B cell (primary cell): Measurements from ENCODE around the gene C12orf57. TPM values are rescaled to one million over a fixed set of nuclear protein-coding genes. Genes with fewer than 3 reads are reported as not detected.

ENCODE experiments used
- ATAC-seq: fragments of 200-7000 bp; cut with Tn5 transposase; one replicate; pipeline ENCODE4 v1.10.0; 2021; ENCODE audit warnings: low read depth, mild to moderate bottlenecking, moderate number of reproducible peaks, moderate library complexity
- CTCF ChIA-PET: fragments of 350-600 bp; sonication (Branson Sonifier 250); formaldehyde crosslinking; loops from one replicate; lab custom pipeline; 2021; ENCODE audit warnings: antibody characterized with exemption, inconsistent platforms; lab: Charles Lee
- POLR2A ChIA-PET: fragments of 350-600 bp; sonication (Branson Sonifier 250); formaldehyde crosslinking; loops from one replicate; lab custom pipeline; 2021; ENCODE audit warnings: antibody characterized with exemption; lab: Charles Lee
- DNase-seq: peaks from one replicate; pipeline ENCODE4 v3.0.0; 2013
- H2AFZ ChIP-seq: 2 replicates; pipeline ENCODE4 v1.6.1; 2012; ENCODE audit warnings: mild to moderate bottlenecking, low read depth, low read length; ENCODE audit not compliant: insufficient read depth, poor library complexity, severe bottlenecking
- H3K27ac ChIP-seq, 2 donors: 1 replicate in 1 of 2; 2 replicates in 1 of 2; pipeline ENCODE4 v1.5.1; 2012 to 2013; ENCODE audit warnings: low read length in 2 of 2, mild to moderate bottlenecking in 2 of 2, moderate library complexity in 1 of 2
- H3K27me3 ChIP-seq, 4 experiments: fragments of 200-600 bp in 1 of 4; sonication (generic) in 1 of 4; replicated peaks in 1 of 4; 1 replicate in 2 of 4; 2 replicates in 2 of 4; pipeline versions ENCODE4 v1.6.1 to v1.7.0; 2013 to 2016; ENCODE audit warnings: low read length in 3 of 4, mild to moderate bottlenecking in 2 of 4, mixed read lengths in 1 of 4, moderate library complexity in 1 of 4; ENCODE audit not compliant: insufficient read depth in 4 of 4, control insufficient read depth in 3 of 4; ENCODE audit errors: control extremely low read depth in 1 of 4
- H3K36me3 ChIP-seq, 2 experiments: replicated peaks in 1 of 2; 1 replicate in 1 of 2; 2 replicates in 1 of 2; pipeline versions ENCODE4 v1.6.1 to v1.7.1; 2013; ENCODE audit warnings: low read length in 1 of 2; ENCODE audit not compliant: insufficient read depth in 2 of 2, control insufficient read depth in 1 of 2; ENCODE audit errors: control extremely low read depth in 1 of 2, extremely low read depth in 1 of 2
- H3K4me1 ChIP-seq, 2 donors: fragments of 200-600 bp in 1 of 2; sonication (generic) in 1 of 2; 1 replicate in 1 of 2; 2 replicates in 1 of 2; pipeline versions ENCODE4 v1.5.1 to v1.6.1; 2013 to 2017; ENCODE audit warnings: low read length in 2 of 2; ENCODE audit not compliant: control insufficient read depth in 2 of 2, insufficient read depth in 2 of 2
- H3K4me2 ChIP-seq: replicated peaks from 2 replicates; pipeline ENCODE3; 2012; ENCODE audit warnings: mild to moderate bottlenecking, low read depth, low read length; ENCODE audit not compliant: poor library complexity, severe bottlenecking
- H3K4me3 ChIP-seq, 5 experiments: fragments of 200-600 bp in 1 of 5; sonication (generic) in 1 of 5; 1 replicate in 3 of 5; 2 replicates in 2 of 5; pipeline versions ENCODE4 v1.5.1 to v1.7.0; 2011 to 2016; ENCODE audit warnings: low read length in 4 of 5, mild to moderate bottlenecking in 4 of 5, low read depth in 2 of 5, control low read depth in 1 of 5, moderate library complexity in 1 of 5; ENCODE audit not compliant: insufficient read depth in 1 of 5; ENCODE audit errors: control extremely low read depth in 1 of 5, extremely low read depth in 1 of 5
- H3K79me2 ChIP-seq: fragments of 200-600 bp; sonication (generic); one replicate; pipeline ENCODE4 v1.6.0; 2016; ENCODE audit warnings: low read length; ENCODE audit not compliant: control insufficient read depth, insufficient read depth
- H3K9ac ChIP-seq: fragments of 200-600 bp; sonication (generic); 2 replicates; pipeline ENCODE4 v1.6.1; 2017; ENCODE audit warnings: mild to moderate bottlenecking, low read length, moderate library complexity
- H3K9me3 ChIP-seq, 3 donors: one replicate each; pipeline versions ENCODE4 v1.6.1 to v1.7.1; 2013; ENCODE audit warnings: low read length in 2 of 3; ENCODE audit not compliant: control insufficient read depth in 2 of 3, insufficient read depth in 1 of 3; ENCODE audit errors: control extremely low read depth in 1 of 3
- H4K20me1 ChIP-seq: 2 replicates; pipeline ENCODE4 v1.6.0; 2012; ENCODE audit warnings: mild to moderate bottlenecking, low read length; ENCODE audit not compliant: insufficient read depth, control insufficient read depth, poor library complexity, severe bottlenecking
- H3K27ac Mint-ChIP-seq: one replicate; pipeline ENCODE4 v1.8.0; 2021; ENCODE audit warnings: mixed read lengths
- H3K27me3 Mint-ChIP-seq: one replicate; pipeline ENCODE4 v1.8.0; 2021; ENCODE audit warnings: mixed read lengths
- H3K4me1 Mint-ChIP-seq: one replicate; pipeline ENCODE4 v1.8.0; 2021; ENCODE audit warnings: mixed read lengths
- H3K4me3 Mint-ChIP-seq: one replicate; pipeline ENCODE4 v1.8.0; 2021; ENCODE audit warnings: mixed read lengths
- H3K9me3 Mint-ChIP-seq: one replicate; pipeline ENCODE4 v1.8.0; 2022; ENCODE audit warnings: mixed read lengths; ENCODE audit not compliant: insufficient read depth
- CTCF ChIP-seq: fragments of 200-600 bp; IDR thresholded peaks from one replicate; pipeline ENCODE4 v1.8.0; 2022; ENCODE audit warnings: antibody characterized with exemption, mild to moderate bottlenecking
- EZH2 ChIP-seq: IDR thresholded peaks from 2 replicates; pipeline ENCODE4 v1.6.1; 2012; ENCODE audit warnings: borderline replicate concordance, low read depth, mild to moderate bottlenecking, moderate library complexity, low read length; ENCODE audit not compliant: insufficient read depth, poor library complexity, severe bottlenecking
- WGBS: methylation state at CpG from one replicate; pipeline ENCODE4 v1.1.5; 2013; ENCODE audit warnings: missing lambda C conversion rate; ENCODE audit not compliant: insufficient coverage; 5-methylcytosine and 5-hydroxymethylcytosine counted together
- intact Hi-C: fragments of 100-400 bp; cut with micrococcal nuclease; formaldehyde crosslinking; loops from one replicate; pipeline ENCODE4 v1.10.0; 2022
- polyA plus RNA-seq: library from polyadenylated mRNA; depleted of rRNA; stranded (reverse); fragments of >200 nt; gene quantifications from 2 replicates; pipeline ENCODE4 v1.2.3, GENCODE V29; 2012
- total RNA-seq, 2 donors: library from RNA; stranded (reverse); fragments of 120-200 nt in 1 of 2; gene quantifications; 1 replicate in 1 of 2; 2 replicates in 1 of 2; pipeline versions ENCODE4 v1.2.3 to v1.2.4, GENCODE V29; 2013 to 2022

The C12orf57 gene
- total and polyA plus RNA-seq, 2 donors (not counting 1 experiment from before 2014, with no cell fraction given) = 90.9 to 460 TPM

- peaks cover 0 to 54% of the 10 kb centered on the region in 2 experiments for H3K36me3 ChIP-seq
- H3K27me3 ChIP-seq = no peaks in the 10 kb centered on the region
- peak overlapping the region; percentile 84 to 99 for H3K27ac ChIP-seq
- peak overlapping the region; percentile 92 for H3K4me2 ChIP-seq
- peak overlapping the region; percentile 98 for H3K27ac Mint-ChIP-seq
- H2AFZ ChIP-seq = no peak overlapping the region
- peak overlapping the region; percentile 98 for H3K4me3 Mint-ChIP-seq
- H3K79me2 ChIP-seq = peaks cover 79% of the 10 kb centered on the region
- TF ChIP-seq CTCF (no peak), EZH2 (no peak)
- H3K9me3 Mint-ChIP-seq = no peaks in the 10 kb centered on the region
- ChIA-PET POLR2A (interaction anchor here (0.6 to 18.5 kb wide), 7 partner anchors 6 to 156 kb away, joined by 3 to 662 read pairs (median 5); partner anchors contain the start of genes C12orf57, PTPN6, RNU7-1 and TPI1), CTCF (interaction anchor here (1.5 to 16.6 kb wide), 5 partner anchors 8 to 80 kb away, joined by 3 to 944 read pairs (median 9); partner anchors contain the start of genes C12orf57, RNU7-1 and SPSB2)
- peak overlapping the region; percentile 88 to 98 (median 92) for H3K4me3 ChIP-seq
- H3K9me3 ChIP-seq = no peaks in the 10 kb centered on the region
- H3K4me1 Mint-ChIP-seq = peaks cover 87% of the 10 kb centered on the region
- WGBS = 9% methylated on average over 18 of the region's 22 CpGs
- no peak for ATAC-seq
- H3K9ac ChIP-seq = peak overlapping the region; percentile 95
- peak; percentile 30 for DNase-seq
- peaks cover 71 to 76% of the 10 kb centered on the region in 2 donors for H3K4me1 ChIP-seq
- no peaks in the 10 kb centered on the region for H3K27me3 Mint-ChIP-seq
- intact Hi-C loops = no loop called here
- peaks cover 58% of the 10 kb centered on the region for H4K20me1 ChIP-seq
These were observed 8.5 kb downstream of the C12orf57 start for GRCh38 chr12:6952121-6952862.
